RCC 7860 (cell line): ENCODE results near the gene ATF6B.

Source experiments
- DNase-seq: peaks from one replicate; pipeline ENCODE4 v3.0.0-alpha.2; 2015; ENCODE audit warnings: low spot score
- FAIRE-seq: peaks from 2 replicates; lab custom pipeline; 2012; peaks lifted over from hg19 to GRCh38; lab: Jason Lieb, UNC

The ATF6B gene

GRCh38 chr6:32127717-32128592 is at the start of gene ATF6B:
Gene ATF6B, minus strand, starts transcription at chr6:32128246. Its CDS starts 39 bp downstream, at chr6:32128207.
- FAIRE-seq (peak; percentile 84), DNase-seq (peak; percentile 98)

- DNase-seq (peak; percentile 10), FAIRE-seq (no peak)
Measured at GRCh38 chr6:32177183-32177787, 49.2 kb upstream of the ATF6B start.

GRCh38 chr6:32176476-32177182 is 48.6 kb upstream of the ATF6B start:
- FAIRE-seq (no peak), DNase-seq (no peak)

- DNase-seq = peak; percentile 86
- no peak for FAIRE-seq
Measured at GRCh38 chr6:32175711-32176475, 47.8 kb upstream of the ATF6B start, which contains the start of gene AGPAT1. Gene AGPAT1, minus strand, starts transcription at chr6:32176084. Its CDS starts 4,588 bp downstream, at chr6:32171496.

- DNase-seq (no peak), FAIRE-seq (no peak)
Measured at GRCh38 chr6:32175322-32175710, 47.3 kb upstream of the ATF6B start.

GRCh38 chr6:32174416-32174815 is 46.4 kb upstream of the ATF6B start:
- DNase-seq (no peak), FAIRE-seq (no peak)

- no peak for DNase-seq
- FAIRE-seq = no peak
Measured at GRCh38 chr6:32173051-32173727, 45.1 kb upstream of the ATF6B start.

- DNase-seq = no peak
- no peak for FAIRE-seq
Measured at GRCh38 chr6:32171234-32171633, 43.2 kb upstream of the ATF6B start.

GRCh38 chr6:32170294-32170693 is 42.2 kb upstream of the ATF6B start:
- FAIRE-seq (no peak), DNase-seq (peak; percentile 4)

- FAIRE-seq = no peak
- no peak for DNase-seq
Measured at GRCh38 chr6:32168807-32169591, 41.0 kb upstream of the ATF6B start.

- FAIRE-seq (no peak), DNase-seq (no peak)
Measured at GRCh38 chr6:32168350-32168749, 40.3 kb upstream of the ATF6B start.

- DNase-seq (no peak), FAIRE-seq (no peak)
Measured at GRCh38 chr6:32167761-32168262, 39.8 kb upstream of the ATF6B start.

GRCh38 chr6:32167154-32167760 is 39.2 kb upstream of the ATF6B start:
- no peak for DNase-seq
- no peak for FAIRE-seq

GRCh38 chr6:32166411-32167061 is 38.5 kb upstream of the ATF6B start:
- DNase-seq = no peak
- no peak for FAIRE-seq

- no peak for FAIRE-seq
- DNase-seq = no peak
Measured at GRCh38 chr6:32164295-32164694, 36.2 kb upstream of the ATF6B start, which contains the start of gene EGFL8. Gene EGFL8, plus strand, starts transcription at chr6:32164595. Its CDS starts 1,571 bp downstream, at chr6:32166166.

- FAIRE-seq (no peak), DNase-seq (no peak)
Measured at GRCh38 chr6:32163559-32164258, 35.7 kb upstream of the ATF6B start.

- DNase-seq (no peak), FAIRE-seq (no peak)
Measured at GRCh38 chr6:32158052-32158451, 30.0 kb upstream of the ATF6B start.

GRCh38 chr6:32156891-32157290 is 28.8 kb upstream of the ATF6B start:
- DNase-seq = no peak
- FAIRE-seq = no peak
